ENCODE results near the gene CHEK2.
"Not testable (repeated sequence)": the region's sequence is repeated elsewhere in the genome, so short reads cannot be mapped to it uniquely, and the experiment has no call there.

Gene CHEK2

GRCh38 chr22:28742562-28742962 is 942 bp upstream of the CHEK2 start:
- FAIRE-seq (peak; percentile 84), DNase-seq (ENCODE audit: low spot score) (no peak)

DNA sequence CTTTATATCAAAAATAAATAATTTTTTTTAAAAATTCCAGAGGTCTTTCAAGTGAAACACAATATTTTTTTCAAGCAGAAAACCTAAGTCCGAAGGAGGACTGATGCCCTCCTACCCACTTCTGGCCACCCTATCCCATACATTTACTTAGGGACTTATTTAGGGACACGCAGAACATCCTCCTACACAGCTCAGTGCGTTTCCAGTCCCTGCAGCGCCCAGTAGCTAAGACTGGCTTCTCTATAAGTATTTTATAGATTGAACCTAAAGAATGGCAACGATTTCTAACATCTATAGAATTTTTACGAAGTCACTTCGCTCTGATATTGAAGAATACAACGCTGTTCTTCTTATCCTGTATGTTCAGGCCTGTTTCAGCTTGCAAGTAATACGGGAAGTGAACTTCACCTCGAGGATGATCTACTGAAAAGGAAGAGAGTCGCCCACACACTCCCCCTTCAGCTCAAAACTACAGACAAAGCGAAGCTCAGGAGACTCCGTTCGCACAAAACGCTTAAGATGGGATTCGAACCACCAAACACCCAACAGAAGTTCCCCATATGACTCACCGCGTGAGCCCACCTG is 328 bp downstream of the CHEK2 start:
- FAIRE-seq: no peak
- DNase-seq (ENCODE audit: low spot score): no peak

DNA sequence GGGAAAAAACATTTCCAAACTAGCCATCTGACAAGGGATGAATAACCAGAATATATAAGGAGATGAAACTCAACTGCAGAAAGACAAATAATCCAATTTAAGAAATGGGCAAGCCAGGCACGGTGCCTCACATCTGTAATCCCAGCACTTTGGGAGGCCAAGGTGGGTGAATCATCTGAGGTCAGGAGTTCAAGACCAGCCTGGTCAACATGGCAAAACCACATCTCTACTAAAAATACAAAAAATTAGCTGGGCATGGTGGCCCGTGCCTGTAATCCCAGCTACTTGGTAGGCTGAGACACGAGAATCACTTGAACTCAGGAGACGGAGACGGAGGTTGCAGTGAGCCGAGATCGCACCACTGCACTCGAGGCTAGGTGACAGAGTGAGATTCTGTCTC is 2.7 kb downstream of the CHEK2 start:
- FAIRE-seq; DNase-seq (ENCODE audit: low spot score): not testable (repeated sequence)

GRCh38 chr22:28737701-28738100 is 3.9 kb downstream of the CHEK2 start:
- no peak for DNase-seq (ENCODE audit: low spot score)

GRCh38 chr22:28736301-28737155 is 5.1 kb downstream of the CHEK2 start:
- no peak for FAIRE-seq
- no peak for DNase-seq (ENCODE audit: low spot score)

More at GRCh38 chr22:28737701-28738100, 3.9 kb downstream of the CHEK2 start:
- FAIRE-seq: no peak

DNA sequence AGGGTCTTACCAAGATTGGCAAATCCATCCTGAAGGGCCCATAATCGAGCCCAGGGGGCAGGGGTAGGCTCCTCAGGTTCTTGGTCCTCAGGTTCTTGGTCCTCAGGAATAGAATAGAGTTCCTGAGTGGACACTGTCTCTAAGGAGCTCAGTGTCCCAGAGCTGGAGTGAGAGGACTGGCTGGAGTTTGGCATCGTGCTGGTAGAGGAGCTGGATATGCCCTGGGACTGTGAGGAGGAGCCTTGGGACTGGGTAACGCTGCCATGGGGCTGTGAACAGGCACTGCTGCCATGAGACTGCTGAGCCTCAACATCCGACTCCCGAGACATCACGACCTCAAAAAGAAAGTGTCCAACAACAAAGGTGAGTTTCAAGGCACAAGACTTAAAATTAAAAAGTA is 7.2 kb downstream of the CHEK2 start:
- FAIRE-seq (no peak), DNase-seq (ENCODE audit: low spot score) (no peak)

DNA sequence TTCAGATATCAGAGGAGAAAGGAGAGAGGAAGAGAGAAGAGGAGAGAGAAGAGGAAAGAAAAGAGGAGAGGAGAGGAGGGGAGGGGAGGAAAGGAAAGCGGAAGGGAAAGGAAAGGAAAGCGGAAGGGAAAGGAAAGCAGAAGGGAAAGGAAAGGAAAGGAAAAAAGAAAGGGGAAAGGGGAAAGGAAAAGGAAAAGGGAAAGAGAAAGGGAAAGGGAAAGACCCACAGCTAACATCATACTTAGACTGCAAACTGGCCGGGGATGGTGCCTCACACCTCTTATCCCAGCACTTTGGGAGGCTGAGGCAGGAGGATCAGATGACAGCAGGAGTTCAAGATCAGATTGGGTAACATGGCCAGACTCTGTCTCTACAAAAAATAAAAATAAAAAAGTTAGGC is 11.4 kb downstream of the CHEK2 start:
- FAIRE-seq: no peak
- no peak for DNase-seq (ENCODE audit: low spot score)

DNA sequence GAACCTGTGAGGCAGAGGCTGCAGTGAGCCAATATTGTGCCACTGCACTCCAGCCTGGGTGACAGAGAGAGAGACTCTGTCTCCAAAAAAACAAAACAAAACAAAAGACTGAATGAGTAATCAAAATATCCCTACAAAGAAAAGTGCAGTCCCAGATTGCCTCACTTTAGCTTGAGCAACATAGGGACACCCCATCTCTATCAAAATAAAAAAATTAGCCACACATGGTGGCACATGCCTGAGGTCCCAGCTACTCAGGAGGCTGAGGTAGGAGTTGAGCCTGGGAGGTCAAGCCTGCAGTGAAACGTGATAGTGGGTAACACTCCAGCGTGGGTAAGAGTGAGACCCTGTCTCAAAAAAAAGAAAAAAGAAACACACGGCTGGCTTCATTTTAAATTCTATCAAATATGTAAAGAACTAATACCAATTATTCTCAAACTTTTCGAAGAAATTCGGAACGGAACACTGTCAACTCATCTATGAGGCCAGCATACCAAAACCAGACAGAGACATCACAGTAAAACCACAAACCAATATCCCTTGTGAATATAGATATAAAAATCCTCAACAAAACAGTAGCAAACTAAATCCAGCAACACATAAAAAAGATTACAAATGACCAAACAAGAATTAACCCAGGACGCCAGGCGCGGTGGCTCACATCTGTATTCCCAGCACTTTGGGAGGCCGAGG is 12.9 kb downstream of the CHEK2 start:
- FAIRE-seq (no peak), DNase-seq (ENCODE audit: low spot score) (no peak)

- DNase-seq (ENCODE audit: low spot score) (no peak), FAIRE-seq (no peak)
Observed at GRCh38 chr22:28728002-28728401, 13.6 kb downstream of the CHEK2 start.

DNA sequence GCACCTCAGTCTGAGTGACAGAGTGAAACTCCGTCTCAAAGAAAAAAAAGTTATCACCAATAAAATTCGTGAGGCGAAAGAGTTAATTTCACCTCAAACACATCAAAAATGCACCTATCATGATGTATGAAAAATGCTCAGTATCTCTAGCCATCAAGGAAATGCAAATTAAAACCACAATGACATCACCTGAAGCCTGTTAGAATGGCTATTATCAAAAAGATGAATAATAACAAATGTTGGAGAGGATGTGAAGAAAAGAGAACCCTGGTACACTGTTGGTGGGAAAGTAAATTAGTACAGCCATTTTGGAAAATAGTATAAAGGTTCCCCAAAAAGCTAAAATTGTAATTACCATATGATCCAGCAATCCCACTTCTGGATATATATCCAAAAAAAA is 23.6 kb downstream of the CHEK2 start:
- FAIRE-seq (no peak), DNase-seq (ENCODE audit: low spot score) (no peak)

- no peak for DNase-seq (ENCODE audit: low spot score)
- no peak for FAIRE-seq
Observed at GRCh38 chr22:28716686-28717085, 24.9 kb downstream of the CHEK2 start.

DNA sequence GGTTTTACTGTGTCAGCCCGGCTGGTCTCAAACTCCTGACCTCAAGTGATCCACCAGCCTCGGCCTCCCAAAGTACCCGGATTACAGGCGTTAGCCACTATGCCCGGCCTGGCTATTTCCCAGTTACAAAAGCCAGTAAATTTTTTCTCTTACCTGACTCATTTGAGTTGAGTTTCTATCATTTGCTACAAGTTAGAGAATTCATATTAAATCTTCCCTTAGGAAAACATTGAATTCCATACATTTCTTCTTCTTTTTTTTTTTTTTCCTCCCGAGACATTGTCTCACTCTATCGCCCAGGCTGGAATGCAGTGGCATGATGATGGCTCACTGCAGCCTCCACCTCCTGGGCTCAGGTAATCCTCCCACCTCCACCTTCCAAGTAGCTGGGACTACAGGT is 26.0 kb downstream of the CHEK2 start:
- DNase-seq (ENCODE audit: low spot score) (no peak), FAIRE-seq (no peak)

- no peak for FAIRE-seq
- no peak for DNase-seq (ENCODE audit: low spot score)
Observed at GRCh38 chr22:28714043-28714628, 27.5 kb downstream of the CHEK2 start.

DNA sequence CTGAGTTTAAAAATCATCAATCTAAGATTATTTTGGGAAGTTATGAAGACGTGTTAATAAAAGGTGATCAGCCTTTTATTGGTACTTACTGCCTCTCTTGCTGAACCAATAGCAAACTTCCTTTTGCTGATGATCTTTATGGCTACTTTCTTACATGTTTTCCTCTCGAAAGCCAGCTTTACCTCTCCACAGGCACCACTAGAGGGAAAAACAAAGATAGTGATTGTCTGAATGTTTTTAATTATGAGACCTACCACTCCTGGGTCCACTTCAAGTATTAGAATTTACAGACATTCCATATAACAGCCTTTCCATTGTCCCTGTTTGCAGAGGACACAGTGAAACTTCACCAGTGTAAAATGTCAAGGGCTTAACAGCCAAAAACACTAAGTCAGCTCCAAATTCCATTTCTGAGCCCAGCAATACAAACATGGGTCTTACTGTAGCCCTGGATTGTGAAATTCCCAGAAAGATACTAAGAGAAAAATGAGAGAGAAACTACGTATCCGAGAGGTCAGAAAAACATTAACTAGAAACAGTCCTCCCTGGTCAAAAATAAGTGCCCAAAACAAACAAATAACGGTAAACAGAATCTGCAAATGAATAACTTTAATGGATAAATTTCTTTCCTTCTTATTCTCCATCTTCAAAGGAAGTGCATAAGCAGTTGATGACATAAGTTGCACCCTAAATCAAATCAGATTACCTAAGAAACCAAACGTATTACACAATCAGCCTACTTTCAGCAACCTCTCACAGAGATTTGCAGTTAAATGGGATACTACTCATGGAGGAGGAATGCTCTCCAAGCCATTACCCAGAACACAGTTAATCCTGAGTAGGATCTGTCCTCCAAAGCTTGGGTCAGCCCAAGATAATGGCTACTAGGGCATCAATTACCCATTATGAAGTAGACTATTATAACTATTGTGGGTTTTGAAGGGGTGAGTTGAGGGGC is 29.5 kb downstream of the CHEK2 start:
- FAIRE-seq (peak; percentile 30), DNase-seq (ENCODE audit: low spot score) (peak; percentile 66)

GRCh38 chr22:28711341-28711740 is 30.3 kb downstream of the CHEK2 start:
- FAIRE-seq (no peak), DNase-seq (ENCODE audit: low spot score) (no peak)

DNA sequence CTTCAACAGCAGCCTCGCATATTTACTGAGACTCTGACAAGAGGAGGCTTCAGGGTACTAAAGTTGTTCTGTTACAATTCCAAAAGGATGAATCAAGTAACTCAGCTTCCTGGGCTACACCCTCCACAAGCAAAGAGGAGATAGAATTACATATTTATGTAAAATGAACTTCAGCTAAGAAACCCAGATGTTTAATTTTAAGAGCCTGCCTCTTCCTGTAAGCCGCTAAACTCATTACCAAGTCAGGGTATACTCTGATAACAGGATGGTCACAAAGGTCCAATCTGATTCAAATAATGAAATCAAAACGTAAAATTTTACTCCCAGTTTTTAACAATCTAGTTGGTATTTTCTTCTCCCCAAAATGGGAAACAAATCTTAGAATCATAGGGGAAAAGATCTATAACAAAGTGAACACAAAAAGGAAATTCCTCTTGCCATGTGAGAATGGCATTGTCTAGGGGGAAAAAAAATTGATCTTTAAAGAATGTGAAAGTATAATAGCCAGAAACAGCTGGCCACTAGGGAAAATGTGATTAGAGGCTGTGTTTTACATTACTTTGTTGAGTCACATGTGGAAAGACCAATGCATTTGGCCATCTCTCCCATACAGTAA is 30.9 kb downstream of the CHEK2 start:
- FAIRE-seq (no peak), DNase-seq (ENCODE audit: low spot score) (no peak)

DNA sequence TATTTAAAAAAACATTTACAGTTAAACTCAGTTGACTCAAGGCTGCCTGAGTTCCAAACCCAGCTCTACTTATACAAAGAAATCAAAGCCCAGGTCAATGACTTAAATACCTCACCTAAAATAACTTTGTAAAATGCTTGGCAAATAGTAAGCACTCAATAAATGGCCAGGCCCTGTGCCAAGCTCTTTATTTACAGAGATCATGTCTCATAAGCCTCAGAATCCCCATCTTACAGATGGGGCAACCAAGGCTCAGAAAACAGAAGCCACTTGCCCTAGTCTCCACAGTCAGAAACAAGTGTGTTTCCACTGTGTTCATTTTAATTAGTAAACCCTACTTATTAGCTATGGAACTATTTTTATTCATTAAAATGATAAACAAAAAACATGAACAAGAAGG is 31.5 kb downstream of the CHEK2 start:
- no peak for DNase-seq (ENCODE audit: low spot score)
- no peak for FAIRE-seq

GRCh38 chr22:28706845-28707244 is 34.8 kb downstream of the CHEK2 start:
- no peak for DNase-seq (ENCODE audit: low spot score)
- FAIRE-seq: no peak

GRCh38 chr22:28703436-28703835 is 38.2 kb downstream of the CHEK2 start:
- FAIRE-seq (no peak), DNase-seq (ENCODE audit: low spot score) (no peak)

DNA sequence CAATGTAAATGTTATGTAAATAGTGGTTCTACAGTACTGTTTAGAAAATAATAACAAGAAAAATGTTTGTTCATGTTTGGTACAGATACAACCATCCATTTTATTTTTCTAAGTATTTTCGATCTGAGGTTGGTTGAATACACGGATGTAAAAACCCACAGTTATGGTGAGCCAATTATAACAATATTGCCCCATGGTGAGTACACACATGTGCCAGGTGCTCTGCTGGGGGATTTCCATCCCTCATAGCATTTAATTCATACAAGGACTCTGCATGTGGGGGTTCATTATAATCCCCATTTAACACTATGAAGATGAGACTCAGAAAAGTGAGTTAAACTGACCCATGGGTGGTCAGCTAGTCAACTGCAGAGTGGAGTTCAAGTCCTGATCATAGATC is 38.7 kb downstream of the CHEK2 start:
- no peak for DNase-seq (ENCODE audit: low spot score)

More for the DNA sequence above, 38.7 kb downstream of the CHEK2 start:
- no peak for FAIRE-seq
